ENCODE results near the gene SLC9C2. TPM values are rescaled to one million over a fixed set of nuclear protein-coding genes. Genes with fewer than 3 reads are reported as not detected.

SLC9C2 gene
- polyA plus RNA-seq, 1 donor from 2014 or later = 0.31 TPM

DNA sequence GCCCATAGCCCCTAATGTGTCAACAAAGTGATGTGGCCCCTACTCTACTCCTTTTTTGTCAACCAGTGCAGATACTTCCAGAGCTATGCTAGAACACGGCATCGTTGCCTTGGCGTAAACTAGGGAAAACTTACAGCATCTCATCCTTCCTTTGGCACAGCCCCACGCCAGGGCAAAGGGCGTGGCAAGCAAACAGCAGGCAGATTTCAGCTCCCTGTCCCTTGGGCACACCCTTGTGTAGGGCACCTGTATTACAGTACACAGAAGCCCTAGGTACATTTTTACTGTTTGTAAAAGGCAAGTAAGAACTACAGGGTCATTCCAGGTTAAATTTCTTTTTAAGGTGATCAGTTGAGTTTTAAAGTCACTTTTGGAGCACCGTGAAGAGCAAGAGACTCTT is 96.4 kb downstream of the SLC9C2 start:
- Histone ChIP-seq H3K9ac (ENCODE audit: low read length) (no peak overlapping the region), H3K27ac (ENCODE audit: low read length) (no peak overlapping the region), H3F3A (ENCODE audit: insufficient read depth, low read length, poor library complexity, severe bottlenecking) (no peaks in the 10 kb centered on the region), H3K36me3 (ENCODE audit: insufficient read depth, low read length) (no peaks in the 10 kb centered on the region), H3K9me2 (ENCODE audit: insufficient read depth, low read length) (no peaks in the 10 kb centered on the region), H3K79me2 (replicated peaks; ENCODE audit: insufficient read depth, low read length) (no peaks in the 10 kb centered on the region), H4K20me1 (ENCODE audit: insufficient read depth) (no peaks in the 10 kb centered on the region), H2AFZ (ENCODE audit: low read depth, low read length) (no peak overlapping the region), H3K4me3 (ENCODE audit: low read length) (no peak overlapping the region), H3K27me3 (ENCODE audit: insufficient read depth, low read depth, low read length) (no peaks in the 10 kb centered on the region), H3K9me3 (ENCODE audit: low read length) (no peaks in the 10 kb centered on the region), H3K4me2 (ENCODE audit: low read length) (no peak overlapping the region)
- no peak for TF ChIP-seq TAF1 (IDR thresholded peaks at IDR 0.05; ENCODE audit: low read depth)
- no peak for TF ChIP-seq EZH2 (IDR thresholded peaks at IDR 0.05; ENCODE audit: borderline replicate concordance, insufficient read depth, low read length, poor library complexity, severe bottlenecking)
- TF ChIP-seq EP300 (conservative IDR thresholded peaks at IDR 0.05; ENCODE audit: poor library complexity, severe bottlenecking) = no peak
- no peak for TF ChIP-seq RAD21 (conservative IDR thresholded peaks at IDR 0.05)
- no peak for TF ChIP-seq SMC3 (conservative IDR thresholded peaks at IDR 0.05; ENCODE audit: poor library complexity)
- TF ChIP-seq POLR2AphosphoS5 (IDR thresholded peaks at IDR 0.05) = no peak
- TF ChIP-seq, protein P1, sequence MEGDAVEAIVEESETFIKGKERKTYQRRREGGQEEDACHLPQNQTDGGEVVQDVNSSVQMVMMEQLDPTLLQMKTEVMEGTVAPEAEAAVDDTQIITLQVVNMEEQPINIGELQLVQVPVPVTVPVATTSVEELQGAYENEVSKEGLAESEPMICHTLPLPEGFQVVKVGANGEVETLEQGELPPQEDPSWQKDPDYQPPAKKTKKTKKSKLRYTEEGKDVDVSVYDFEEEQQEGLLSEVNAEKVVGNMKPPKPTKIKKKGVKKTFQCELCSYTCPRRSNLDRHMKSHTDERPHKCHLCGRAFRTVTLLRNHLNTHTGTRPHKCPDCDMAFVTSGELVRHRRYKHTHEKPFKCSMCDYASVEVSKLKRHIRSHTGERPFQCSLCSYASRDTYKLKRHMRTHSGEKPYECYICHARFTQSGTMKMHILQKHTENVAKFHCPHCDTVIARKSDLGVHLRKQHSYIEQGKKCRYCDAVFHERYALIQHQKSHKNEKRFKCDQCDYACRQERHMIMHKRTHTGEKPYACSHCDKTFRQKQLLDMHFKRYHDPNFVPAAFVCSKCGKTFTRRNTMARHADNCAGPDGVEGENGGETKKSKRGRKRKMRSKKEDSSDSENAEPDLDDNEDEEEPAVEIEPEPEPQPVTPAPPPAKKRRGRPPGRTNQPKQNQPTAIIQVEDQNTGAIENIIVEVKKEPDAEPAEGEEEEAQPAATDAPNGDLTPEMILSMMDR (IDR thresholded peaks at IDR 0.05; ENCODE audit: poor library complexity, severe bottlenecking) = no peak
- TF ChIP-seq, protein P2, sequence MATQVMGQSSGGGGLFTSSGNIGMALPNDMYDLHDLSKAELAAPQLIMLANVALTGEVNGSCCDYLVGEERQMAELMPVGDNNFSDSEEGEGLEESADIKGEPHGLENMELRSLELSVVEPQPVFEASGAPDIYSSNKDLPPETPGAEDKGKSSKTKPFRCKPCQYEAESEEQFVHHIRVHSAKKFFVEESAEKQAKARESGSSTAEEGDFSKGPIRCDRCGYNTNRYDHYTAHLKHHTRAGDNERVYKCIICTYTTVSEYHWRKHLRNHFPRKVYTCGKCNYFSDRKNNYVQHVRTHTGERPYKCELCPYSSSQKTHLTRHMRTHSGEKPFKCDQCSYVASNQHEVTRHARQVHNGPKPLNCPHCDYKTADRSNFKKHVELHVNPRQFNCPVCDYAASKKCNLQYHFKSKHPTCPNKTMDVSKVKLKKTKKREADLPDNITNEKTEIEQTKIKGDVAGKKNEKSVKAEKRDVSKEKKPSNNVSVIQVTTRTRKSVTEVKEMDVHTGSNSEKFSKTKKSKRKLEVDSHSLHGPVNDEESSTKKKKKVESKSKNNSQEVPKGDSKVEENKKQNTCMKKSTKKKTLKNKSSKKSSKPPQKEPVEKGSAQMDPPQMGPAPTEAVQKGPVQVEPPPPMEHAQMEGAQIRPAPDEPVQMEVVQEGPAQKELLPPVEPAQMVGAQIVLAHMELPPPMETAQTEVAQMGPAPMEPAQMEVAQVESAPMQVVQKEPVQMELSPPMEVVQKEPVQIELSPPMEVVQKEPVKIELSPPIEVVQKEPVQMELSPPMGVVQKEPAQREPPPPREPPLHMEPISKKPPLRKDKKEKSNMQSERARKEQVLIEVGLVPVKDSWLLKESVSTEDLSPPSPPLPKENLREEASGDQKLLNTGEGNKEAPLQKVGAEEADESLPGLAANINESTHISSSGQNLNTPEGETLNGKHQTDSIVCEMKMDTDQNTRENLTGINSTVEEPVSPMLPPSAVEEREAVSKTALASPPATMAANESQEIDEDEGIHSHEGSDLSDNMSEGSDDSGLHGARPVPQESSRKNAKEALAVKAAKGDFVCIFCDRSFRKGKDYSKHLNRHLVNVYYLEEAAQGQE (IDR thresholded peaks at IDR 0.05; ENCODE audit: borderline replicate concordance) = no peak
- no peak for TF ChIP-seq MXI1 (conservative IDR thresholded peaks at IDR 0.05; ENCODE audit: poor library complexity, severe bottlenecking)

DNA sequence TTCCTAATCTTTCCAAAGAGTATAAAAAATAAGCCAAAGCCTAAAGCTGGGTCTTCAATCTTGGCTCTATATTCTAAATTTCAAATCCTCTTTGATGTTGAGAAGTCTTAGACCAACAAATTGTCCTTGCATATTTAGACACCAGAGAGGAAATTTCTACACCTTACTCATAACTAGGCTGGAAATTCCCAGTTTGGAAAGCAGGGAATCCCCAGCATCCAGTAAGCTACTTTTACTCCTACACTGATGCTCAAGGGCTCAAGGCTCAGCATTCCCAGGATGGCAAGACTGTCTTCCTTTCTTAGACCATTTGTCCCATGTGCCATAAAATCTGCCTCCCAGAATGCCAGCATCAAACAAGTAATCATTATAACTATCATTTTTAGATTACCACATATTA is 97.5 kb downstream of the SLC9C2 start:
- Histone ChIP-seq H3K4me2 (ENCODE audit: low read length) (no peak overlapping the region), H2AFZ (ENCODE audit: low read depth, low read length) (no peak overlapping the region), H3K36me3 (ENCODE audit: insufficient read depth, low read length) (no peaks in the 10 kb centered on the region), H3K9me2 (ENCODE audit: insufficient read depth, low read length) (no peaks in the 10 kb centered on the region), H4K20me1 (ENCODE audit: insufficient read depth) (no peaks in the 10 kb centered on the region), H3K27ac (ENCODE audit: low read length) (no peak overlapping the region), H3K79me2 (replicated peaks; ENCODE audit: insufficient read depth, low read length) (no peaks in the 10 kb centered on the region), H3F3A (ENCODE audit: insufficient read depth, low read length, poor library complexity, severe bottlenecking) (no peaks in the 10 kb centered on the region), H3K9me3 (ENCODE audit: low read length) (no peaks in the 10 kb centered on the region), H3K27me3 (ENCODE audit: insufficient read depth, low read depth, low read length) (no peaks in the 10 kb centered on the region), H3K9ac (ENCODE audit: low read length) (no peak overlapping the region), H3K4me3 (ENCODE audit: low read length) (no peak overlapping the region)
- TF ChIP-seq POLR2AphosphoS5 (IDR thresholded peaks at IDR 0.05) = no peak

DNA sequence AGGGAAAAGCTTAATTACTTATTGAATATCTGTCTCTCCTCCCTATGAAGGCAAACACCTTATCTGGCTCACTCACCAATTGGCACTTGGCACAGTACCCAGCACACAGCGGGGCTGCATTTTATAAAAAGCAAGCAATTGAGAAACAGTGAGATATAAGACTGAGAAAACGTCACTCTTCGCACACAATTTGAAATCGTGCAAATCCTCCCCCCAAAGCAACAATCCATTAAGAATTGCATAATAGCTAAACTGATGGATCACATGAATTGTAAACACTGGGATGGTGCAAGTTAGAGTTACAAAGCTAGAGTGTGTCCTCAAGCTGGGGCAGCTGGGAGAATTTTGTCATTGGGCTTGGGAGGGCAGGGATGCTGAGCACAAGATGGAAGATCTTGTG is 98.6 kb downstream of the SLC9C2 start:
- H3K9ac ChIP-seq (ENCODE audit: low read length) = no peak overlapping the region
- TF ChIP-seq RAD21 (conservative IDR thresholded peaks at IDR 0.05) (no peak), TAF1 (IDR thresholded peaks at IDR 0.05; ENCODE audit: low read depth) (no peak), MXI1 (conservative IDR thresholded peaks at IDR 0.05; ENCODE audit: poor library complexity, severe bottlenecking) (no peak), SMC3 (conservative IDR thresholded peaks at IDR 0.05; ENCODE audit: poor library complexity) (no peak), POLR2AphosphoS5 (IDR thresholded peaks at IDR 0.05) (no peak), EZH2 (IDR thresholded peaks at IDR 0.05; ENCODE audit: borderline replicate concordance, insufficient read depth, low read length, poor library complexity, severe bottlenecking) (no peak), EP300 (conservative IDR thresholded peaks at IDR 0.05; ENCODE audit: poor library complexity, severe bottlenecking) (no peak)
- TF ChIP-seq, protein P2 (IDR thresholded peaks at IDR 0.05; ENCODE audit: borderline replicate concordance) = no peak
- TF ChIP-seq, protein P1 (IDR thresholded peaks at IDR 0.05; ENCODE audit: poor library complexity, severe bottlenecking) = no peak
- H3K79me2 ChIP-seq (replicated peaks; ENCODE audit: insufficient read depth, low read length) = no peaks in the 10 kb centered on the region
- no peaks in the 10 kb centered on the region for H3K27me3 ChIP-seq (ENCODE audit: insufficient read depth, low read depth, low read length)
- H3K9me2 ChIP-seq (ENCODE audit: insufficient read depth, low read length) = no peaks in the 10 kb centered on the region
- no peaks in the 10 kb centered on the region for H3K9me3 ChIP-seq (ENCODE audit: low read length)
- no peaks in the 10 kb centered on the region for H3F3A ChIP-seq (ENCODE audit: insufficient read depth, low read length, poor library complexity, severe bottlenecking)
- H3K4me3 ChIP-seq (ENCODE audit: low read length) = no peak overlapping the region
- H2AFZ ChIP-seq (ENCODE audit: low read depth, low read length) = no peak overlapping the region
- H3K4me2 ChIP-seq (ENCODE audit: low read length) = no peak overlapping the region
- no peaks in the 10 kb centered on the region for H4K20me1 ChIP-seq (ENCODE audit: insufficient read depth)
- H3K27ac ChIP-seq (ENCODE audit: low read length) = no peak overlapping the region
- no peaks in the 10 kb centered on the region for H3K36me3 ChIP-seq (ENCODE audit: insufficient read depth, low read length)

All from neural cell (in vitro differentiated cells).